AML-193 (cell line): Measurements from ENCODE around the gene MT1H.

Source experiments
- DNase-seq, 2 experiments: peaks; one replicate each; lab custom pipeline; 2025; lab: John Stamatoyannopoulos, UW

The MT1H gene

DNA sequence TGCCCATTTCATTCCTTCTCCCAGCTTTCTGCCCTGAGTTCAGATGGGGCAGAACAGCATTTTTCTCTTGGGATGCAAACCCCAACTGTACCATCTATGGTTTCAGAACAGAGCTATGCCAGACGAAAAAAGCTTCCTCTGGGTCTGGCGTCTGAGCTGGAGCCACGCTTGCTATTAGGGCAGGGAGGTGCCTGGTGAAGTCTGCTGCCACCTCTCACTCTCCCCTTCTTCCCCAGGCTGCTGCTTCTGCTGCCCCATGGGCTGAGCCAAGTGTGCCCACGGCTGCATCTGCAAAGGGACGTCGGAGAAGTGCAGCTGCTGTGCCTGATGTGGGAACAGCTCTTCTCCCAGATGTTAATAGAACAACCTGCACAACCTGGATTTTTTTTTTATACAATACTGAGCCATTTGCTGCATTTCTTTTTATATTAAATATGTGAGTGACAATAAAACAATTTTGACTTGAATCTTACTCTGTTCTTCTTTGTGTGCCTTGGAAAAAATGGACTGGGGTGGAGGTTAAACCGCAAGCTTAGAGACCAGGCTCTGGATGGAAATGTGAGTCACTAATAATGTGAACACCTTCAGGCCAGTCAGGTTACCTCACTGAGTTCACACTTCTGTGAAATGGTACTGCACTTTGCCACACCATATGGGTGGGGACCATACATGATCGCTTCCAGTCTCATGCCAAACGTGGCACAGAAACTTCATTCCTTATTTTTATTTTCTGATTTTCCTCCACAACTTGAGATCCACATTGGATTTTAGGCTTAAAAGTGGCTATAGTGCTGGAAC, 32.8 kb upstream of the MT1H start:
- no peak for DNase-seq

DNA sequence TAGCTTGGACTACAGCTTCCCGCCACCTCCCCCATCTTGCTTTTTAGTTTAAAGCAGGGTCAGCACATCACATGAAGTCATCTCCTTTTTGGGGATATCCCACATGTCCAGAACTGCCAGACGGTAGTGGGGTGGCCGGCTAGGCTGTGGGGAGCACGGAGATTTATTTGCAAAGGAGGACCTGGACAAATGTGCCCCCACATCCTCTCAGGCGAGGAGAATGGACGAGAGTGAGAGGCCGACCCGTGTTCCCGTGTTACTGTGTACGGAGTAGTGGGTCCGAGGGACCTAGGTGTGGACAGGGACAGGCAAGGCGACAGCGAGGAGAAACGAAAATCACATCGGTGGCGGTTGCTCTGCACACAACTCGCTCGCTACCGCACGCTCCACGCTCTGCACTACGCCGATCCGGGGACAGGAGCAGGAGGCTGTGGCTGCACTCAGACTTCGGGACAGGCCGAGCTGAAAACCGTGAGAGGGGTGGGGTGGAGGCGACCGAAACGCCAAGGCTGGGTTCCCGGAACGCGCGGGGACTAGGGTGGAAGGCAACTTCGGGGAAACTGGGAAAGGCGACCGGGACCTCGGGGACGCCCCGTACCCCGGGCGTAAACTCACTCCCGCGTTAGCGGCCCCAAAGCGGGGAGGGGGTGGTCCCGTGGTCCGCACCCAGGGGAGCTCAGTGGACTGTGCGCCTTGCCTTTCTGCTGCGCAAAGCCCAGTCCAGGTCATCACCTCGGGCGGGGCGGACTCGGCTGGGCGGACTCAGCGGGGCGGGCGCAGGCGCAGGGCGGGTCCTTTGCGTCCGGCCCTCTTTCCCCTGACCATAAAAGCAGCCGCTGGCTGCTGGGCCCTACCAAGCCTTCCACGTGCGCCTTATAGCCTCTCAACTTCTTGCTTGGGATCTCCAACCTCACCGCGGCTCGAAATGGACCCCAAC, 31.5 kb upstream of the MT1H start, which contains the start of gene MT1A:
Gene MT1A, plus strand, starts transcription at position 853 of the 937 bp plus-strand sequence. Its CDS starts 73 bp downstream, at position 926.
- DNase-seq = no peak

DNA sequence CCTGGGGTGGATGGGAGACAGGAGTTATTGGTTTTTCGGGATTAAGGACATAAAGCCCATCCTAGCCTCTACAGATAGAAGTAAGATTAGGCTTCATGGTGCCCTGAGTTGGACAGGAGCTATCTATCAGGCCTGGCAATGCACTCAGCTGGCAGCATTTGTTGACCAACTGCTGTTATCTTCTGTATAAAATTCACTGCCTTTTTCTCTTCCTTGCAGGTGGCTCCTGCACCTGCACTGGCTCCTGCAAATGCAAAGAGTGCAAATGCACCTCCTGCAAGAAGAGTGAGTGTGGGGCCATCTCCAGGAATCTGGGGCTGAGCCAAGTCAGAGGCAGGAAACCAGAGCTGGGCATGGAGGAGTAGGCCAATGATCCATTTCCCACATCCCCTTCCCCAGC, 30.6 kb upstream of the MT1H start:
- no peak for DNase-seq

DNA sequence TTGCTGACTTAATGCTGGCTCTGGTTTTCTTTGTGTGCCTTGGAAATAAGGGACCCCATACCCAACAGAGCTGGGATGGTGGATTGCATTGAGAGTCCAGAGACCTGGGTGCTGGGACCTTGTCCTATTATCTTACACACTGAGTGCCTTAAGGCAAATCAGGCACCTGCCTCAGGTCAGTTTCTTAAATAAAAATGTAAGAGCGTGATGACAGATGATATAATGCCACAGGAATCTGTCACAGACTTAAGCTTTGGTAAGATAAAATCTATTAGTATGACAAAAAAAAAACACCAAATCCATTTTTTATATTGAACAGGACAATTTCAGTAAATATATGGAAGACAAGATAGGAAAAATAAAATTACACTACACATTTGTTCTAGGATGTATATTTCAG, 29.5 kb upstream of the MT1H start:
- DNase-seq = no peak

DNA sequence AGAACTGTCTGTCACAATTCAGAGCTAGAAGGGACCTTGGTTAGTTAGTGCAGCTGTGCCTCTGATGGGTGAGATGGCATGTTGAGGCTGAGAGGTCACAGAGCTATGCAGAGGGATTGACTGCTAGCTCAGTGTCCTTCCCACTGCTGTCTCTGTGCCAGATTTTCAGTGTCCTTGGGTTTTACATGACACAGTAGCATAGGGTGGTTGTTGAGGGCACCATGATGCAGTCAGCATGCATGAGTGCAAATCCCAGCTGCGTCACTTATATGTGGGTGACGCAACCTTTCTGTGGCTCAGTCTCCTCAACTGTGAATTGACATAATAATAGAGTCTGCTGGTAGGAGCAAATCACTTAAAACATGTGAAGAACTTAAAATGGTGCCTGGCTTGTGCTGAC, 28.4 kb upstream of the MT1H start:
- DNase-seq = no peak

DNA sequence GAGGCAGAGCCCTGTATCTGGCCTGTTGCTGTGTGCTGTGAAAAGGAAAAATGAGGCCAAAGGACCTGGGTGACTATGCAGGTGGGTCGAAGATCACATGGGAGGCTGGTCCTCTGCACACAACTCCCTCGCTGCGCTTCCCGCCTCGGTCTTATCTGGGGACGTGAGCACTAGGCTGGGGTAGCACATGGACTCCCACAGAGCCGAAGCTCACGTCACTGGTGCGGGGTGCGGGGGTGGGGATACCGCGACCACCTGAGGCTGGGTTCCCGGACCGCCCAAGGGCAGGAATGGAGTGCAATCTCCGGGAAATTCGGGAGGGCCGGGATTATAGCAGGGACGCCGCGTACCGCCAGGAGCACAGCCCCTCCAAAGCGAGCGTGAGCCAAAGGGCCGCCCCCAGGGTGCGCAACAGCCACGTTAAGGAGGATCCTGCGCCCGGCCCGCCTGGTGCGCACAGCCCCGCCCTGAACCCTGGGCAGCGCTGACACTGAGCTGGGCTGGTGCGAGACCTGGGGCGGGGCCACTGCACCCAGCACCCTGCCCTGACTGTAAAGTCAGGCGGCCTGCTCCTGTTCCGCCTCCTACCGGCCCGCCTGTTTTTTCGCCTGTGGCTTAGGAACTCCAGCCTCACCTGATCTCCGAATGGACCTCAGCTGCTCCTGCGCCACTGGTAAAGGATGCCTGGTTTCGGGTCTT, 26.4 kb upstream of the MT1H start:
- DNase-seq = no peak

DNA sequence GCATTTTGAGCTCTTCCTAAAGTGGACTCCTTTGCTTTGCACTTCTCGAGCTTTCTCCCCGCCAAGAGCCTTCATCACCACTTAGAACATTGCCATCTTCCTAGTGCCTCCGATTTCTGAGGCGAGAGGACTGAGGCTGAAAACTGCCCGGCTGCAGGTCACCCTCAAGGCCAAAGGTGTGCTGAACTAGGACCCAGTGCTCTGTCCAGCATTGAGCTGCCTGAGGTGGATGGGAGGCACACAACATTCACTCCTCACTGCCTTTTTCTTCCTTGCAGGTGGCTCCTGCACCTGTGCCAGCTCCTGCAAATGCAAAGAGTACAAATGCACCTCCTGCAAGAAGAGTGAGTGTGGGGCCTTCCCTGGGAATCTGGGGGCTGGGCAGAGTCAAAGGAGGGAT, 25.8 kb upstream of the MT1H start:
- DNase-seq = no peak

DNA sequence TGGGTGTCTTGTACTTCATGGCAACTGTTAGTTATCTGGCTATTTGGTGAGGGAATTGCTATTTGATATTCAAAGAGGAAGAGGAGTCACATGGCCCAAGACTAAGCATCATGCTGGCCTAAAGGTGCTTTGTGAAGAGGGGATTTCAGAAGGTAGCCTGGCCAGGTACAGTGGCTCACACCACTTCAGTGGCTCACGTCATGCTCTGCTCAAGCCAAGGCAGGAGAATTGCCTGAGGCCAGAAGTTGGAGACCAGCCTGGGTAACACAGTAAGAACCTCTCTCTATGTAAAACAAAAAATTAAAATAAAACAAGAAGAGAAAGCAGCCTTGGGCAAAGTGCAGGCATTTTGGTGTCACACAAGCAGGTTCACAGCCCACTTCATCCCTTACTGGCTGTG, 24.3 kb upstream of the MT1H start:
- no peak for DNase-seq

DNA sequence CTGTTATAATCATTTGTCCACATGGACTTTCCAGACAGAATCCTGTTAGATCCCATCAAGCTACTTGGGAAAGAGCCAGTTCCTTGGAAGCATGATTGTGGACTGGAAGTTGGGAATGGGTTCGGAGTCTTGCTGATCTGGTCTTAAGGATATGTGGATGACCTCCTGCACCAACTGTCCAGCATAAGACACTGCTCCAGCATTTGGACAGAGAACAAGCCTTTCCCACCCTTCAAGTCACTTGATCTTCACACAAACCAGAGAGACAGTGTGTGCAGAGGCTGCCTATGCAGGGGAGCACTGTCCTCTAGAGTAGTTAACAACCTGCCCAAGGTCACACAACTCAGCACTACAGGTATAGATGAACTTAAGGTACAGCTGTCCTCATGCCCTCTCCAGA, 23.8 kb upstream of the MT1H start:
- no peak for DNase-seq

DNA sequence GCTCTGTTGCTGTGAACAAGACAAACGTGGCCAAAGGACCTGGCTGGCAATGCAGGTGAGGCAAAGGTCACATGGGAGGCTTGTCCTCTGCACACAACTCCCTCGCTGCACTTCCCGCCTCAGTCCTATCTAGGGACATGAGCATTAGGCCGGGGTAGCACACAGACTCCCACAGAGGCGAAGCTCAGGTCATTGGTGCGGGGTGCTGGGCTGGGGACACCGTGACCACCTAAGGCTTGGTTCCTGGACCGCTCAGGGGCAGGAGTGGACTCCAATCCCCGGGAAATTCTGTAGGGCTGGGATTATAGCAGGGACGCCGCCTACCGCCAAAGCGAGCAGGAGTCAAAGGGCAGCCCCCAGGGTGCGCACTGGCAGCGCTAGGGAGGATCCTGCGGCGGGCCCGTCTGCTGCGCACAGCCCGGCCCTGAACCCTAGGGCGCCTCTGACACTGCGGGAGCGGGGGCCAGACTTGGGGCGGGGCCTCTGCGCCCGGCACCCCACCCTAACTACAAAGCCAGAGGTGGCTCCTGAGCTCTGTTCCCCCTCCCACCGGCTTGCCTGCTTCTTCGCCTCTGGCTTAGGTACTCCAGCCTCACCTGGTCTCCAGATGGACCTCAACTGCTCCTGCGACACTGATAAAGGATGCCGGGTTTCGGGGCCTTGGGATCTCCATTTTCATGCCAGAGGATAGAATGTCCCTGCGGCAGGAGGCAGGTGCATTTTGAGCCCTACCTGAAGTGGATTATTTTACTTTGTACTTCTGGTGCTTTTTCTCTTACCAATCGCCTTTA, 21.8 kb upstream of the MT1H start:
- no peak for DNase-seq

DNA sequence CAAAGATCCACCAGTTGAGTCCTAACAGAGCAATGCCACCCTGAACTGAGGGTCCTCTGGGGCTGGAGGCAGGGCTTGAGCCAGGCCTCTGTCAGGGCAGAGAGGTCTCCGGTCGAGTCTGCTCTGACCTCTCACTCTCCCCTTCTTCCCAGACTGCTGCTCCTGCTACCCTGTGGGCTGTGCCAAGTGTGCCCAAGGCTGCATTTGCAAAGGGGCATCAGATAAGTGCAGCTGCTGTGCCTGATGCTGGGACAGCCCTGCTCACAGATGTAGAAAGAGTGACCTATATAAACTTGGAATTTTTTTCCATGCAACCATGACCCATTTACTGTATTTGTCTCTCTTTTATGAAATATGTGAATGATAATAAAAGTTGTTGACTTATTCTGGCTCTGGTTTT, 20.3 kb upstream of the MT1H start:
- no peak for DNase-seq

DNA sequence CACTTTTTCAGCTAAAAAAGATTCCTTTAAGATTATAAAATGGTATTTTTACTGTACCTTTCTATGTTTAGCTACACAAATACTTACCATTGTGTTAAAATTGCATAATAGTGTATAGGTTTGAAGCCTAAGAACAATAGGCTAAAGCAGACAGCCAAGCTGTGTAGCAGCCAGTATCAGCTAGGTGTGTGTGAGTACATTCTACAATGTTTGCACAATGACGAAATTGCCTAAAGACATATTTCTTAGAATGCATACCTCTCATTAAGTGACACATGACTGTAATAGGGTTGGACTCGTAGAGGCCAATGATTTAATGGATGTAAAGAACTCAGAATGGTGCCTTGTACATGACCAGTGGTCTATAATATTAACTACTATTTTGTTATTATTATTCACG, 19.8 kb upstream of the MT1H start:
- DNase-seq = no peak

DNA sequence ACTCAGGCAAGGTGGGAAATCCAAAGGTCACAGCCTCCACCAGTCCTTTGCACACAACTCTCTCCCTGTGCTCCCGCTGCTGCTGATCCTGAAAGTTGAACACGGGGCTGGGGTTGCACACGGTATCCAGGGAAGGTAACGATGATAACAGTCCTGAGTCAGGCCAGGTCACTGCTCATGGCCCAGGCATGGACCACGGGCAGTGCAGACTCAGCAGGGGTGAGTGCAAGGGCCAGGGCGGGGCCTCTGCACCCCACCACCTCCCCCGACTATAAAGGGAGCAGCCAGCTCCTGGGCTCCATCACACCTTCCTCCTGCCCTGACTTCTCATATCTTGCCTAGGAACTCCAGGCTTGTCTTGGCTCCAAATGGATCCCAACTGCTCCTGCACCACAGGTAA, 18.0 kb upstream of the MT1H start, which contains the start of gene MT1B:
Gene MT1B, plus strand, starts transcription at position 301 of the 400 bp plus-strand sequence. Its CDS starts 68 bp downstream, at position 369.
- no peak for DNase-seq

DNA sequence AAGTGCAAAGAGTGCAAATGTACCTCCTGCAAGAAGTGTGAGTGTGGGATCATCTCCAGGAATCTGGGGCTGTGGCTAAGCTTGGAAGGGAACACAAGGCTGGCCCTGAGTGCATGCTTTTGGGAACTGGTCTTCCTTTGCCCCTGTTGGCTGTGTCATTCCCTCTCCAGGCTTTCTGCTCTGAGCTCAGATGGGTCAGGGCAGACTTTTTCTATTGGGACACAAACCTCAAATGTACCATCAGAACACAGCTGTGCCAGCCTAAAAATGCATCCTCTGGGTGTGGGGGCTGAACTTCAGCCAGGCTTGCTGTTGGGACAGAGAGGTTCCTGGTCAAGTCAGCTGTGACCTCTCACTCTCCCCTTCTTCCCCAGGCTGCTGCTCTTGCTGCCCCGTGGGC, 17.0 kb upstream of the MT1H start:
- DNase-seq = no peak

DNA sequence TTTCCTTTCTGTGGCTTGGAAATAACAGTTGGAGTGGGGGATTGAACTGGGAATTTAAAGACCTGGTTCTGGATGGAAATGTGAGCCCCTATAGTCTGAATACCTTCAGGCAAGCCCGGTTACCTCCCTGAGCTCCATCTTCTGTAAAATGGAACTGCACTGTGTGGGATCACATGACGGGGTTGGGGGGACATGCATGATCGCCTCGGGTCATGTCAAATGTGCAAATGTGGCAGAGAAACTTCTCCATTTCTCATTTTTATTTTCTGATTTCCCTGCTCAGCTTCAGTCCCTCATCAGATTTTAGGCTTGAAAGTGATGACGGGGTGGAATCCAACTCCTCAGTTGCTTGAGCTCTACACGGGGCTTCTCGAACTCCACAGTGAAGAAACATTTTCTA, 16.4 kb upstream of the MT1H start:
- DNase-seq = no peak

DNA sequence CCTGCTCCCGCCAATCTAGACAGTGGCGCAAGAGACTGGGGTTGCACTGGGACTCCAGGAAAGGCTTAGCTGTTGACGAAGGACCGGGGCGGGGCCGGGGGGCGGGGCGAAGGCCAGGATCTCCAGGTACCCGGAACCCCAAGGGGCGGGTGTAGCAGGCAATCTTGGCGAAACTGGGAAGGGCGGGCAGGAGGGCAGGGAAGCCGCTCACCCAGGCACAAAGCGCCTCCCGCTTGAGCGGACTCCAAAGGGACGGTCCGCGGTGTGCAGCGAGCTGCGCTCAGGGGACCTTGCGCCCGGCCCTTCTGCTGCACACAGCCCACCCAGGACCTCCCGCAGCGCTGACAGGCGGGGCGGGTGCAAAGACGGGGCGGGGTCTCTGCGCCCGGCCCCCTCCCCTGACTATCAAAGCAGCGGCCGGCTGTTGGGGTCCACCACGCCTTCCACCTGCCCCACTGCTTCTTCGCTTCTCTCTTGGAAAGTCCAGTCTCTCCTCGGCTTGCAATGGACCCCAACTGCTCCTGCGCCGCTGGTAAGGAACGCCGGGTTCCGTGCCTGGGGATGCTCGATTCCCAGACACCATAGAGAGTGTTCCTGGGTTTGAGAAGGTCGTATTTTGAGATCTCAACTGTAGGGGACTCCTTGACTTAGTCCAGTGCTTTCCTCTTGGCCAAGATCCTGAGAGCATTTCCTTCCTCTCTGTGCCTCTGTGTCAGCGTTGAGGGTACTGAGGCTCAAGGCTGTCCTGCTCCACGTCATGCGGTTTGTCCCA, 11.9 kb upstream of the MT1H start, which contains the start of gene MT1F:
Gene MT1F, plus strand, starts transcription at position 405 of the 772 bp plus-strand sequence. Its CDS starts 100 bp downstream, at position 505.
- DNase-seq = peak; percentile 70

DNA sequence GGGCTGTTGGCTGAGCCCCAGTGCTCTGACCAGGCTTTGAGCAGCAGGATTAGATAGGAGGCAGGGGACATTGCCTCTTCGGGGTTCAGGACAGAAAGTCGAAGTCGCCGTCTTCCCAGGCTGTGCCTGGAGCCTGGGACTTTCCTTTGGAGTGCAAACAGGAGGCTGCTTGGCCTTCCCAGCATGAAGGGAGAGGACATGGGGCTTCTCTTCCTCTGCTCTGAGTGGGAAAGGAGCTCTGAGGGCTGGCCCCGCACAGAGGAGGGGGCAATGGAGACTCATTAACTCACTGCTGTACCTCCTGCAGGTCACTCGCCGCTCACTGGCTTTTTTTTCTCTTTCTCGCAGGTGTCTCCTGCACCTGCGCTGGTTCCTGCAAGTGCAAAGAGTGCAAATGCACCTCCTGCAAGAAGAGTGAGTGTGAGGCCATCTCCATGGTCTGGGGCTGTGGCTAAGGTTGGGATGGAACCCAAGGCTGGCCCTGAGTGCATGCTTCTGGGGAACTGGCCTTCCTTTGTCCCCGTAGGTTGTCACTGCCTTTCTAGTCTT, 11.2 kb upstream of the MT1H start:
- DNase-seq = no peak

DNA sequence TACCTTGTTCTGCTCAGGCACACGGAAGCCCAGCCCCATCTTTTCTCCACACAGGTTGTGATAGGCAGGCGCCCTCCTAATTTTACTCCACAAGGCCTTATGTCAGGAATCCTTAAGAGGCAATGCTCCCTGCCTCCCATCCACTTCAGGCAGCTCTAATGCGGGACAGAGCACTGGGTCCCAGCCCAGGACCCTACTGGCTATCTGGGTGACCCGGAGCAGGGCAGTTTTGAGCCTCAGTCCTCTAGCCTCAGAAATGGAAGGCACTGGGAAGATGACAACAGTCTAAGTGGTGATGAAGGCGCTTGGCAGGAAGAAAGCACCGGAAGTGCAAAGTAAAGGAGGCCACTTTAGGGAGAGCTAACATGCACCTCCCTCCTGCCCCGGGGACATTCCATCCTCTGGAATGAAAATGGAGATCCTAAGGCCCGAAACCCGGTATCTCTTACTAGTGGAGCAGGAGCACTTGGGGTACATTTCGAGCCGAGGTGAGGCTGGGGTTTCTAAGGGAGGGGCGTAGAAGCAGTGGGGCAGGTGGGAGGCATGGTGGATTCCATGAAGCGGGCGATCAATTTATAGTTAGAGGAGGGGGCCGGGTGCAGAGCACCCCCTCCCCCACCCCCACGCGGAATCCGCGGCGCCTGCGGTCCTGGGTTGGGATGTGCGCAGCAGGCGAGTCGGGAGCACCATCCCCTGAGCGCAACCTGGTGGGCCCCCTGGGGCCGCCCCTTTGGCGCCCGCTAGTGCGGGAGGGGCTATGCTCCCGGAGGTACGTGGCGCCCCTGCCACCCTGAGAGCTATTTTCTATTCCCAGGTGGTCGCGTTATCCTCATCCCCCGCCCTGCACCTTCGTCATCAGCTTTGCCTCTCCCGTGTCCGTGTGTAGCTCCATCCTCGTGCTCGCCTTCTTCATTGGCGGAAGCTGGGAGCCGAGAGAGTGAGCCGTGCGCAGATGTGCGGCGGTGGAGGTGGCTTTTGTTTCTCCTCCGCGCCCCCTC, 7.0 kb upstream of the MT1H start:
- no peak for DNase-seq

DNA sequence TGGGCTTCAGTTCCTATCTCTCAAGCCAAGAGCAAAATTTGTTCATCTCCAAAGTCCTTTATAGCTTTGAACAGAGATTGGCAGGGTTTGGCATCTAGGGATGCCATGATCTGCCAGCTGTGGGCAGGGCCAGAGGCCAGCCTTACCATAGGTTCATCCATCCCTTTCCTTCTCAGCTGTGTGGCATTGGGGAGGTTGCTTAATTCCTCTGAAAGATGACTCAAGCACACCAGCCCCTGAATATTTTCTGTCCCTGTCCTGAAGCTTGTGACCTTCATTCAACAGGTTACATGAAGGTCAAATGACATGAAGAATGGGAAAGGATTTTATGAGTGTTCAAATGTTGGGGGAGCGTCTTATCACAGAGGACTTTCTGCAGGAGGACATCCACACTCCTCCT, 5.1 kb upstream of the MT1H start:
- DNase-seq = no peak
